Fibroblast of lung (primary cell): ENCODE results near the gene GATA3.

Source experiments
- EZH2 ChIP-seq: IDR thresholded peaks from 2 replicates; pipeline ENCODE4 v1.5.1; 2012; ENCODE audit warnings: low read length, control low read depth, mild to moderate bottlenecking; ENCODE audit errors: missing control alignments
- TF ChIP-seq, protein P1 (sequence below), 2 donors: IDR thresholded peaks in 1 of 2; conservative IDR thresholded peaks in 1 of 2; 1 replicate in 1 of 2; 2 replicates in 1 of 2; pipeline ENCODE4 v1.5.1; 2011 to 2012; ENCODE audit warnings: low read length in 2 of 2, control low read depth in 1 of 2, inconsistent platforms in 1 of 2, low read depth in 1 of 2, mild to moderate bottlenecking in 1 of 2

DNA sequence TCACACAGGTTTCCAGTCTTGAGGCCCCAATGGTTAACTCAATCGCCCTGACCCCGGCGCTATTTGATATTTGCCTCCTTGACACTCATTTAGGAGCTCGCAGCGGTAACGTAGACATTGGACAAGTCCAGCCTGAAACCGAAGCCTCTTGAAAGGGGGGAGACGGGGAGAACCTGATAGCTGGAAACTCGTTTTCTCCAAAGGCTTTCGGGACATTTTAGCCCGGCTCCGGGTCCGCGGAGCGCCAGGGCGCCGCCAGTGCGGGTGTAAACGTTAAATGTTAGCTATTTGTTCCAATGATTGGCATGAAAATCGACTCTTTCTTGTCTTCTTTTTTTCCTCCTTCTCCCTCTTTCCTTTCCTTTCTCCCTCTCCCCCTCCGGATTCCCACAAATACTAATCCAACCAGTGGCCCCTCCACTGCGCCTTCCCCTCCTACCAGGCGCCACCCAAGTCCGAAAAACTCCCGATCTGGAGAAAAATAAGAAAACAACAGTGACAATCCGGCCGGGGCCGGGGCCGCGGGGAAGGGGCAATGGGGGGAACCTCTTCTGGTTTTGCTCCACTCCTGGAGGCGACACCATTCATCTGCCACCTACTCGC lies 17.2 kb upstream of the GATA3 start:
- TF ChIP-seq, protein P1, sequence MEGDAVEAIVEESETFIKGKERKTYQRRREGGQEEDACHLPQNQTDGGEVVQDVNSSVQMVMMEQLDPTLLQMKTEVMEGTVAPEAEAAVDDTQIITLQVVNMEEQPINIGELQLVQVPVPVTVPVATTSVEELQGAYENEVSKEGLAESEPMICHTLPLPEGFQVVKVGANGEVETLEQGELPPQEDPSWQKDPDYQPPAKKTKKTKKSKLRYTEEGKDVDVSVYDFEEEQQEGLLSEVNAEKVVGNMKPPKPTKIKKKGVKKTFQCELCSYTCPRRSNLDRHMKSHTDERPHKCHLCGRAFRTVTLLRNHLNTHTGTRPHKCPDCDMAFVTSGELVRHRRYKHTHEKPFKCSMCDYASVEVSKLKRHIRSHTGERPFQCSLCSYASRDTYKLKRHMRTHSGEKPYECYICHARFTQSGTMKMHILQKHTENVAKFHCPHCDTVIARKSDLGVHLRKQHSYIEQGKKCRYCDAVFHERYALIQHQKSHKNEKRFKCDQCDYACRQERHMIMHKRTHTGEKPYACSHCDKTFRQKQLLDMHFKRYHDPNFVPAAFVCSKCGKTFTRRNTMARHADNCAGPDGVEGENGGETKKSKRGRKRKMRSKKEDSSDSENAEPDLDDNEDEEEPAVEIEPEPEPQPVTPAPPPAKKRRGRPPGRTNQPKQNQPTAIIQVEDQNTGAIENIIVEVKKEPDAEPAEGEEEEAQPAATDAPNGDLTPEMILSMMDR (conservative IDR thresholded peaks at IDR 0.05 in 1 of 2, IDR thresholded peaks at IDR 0.05 in 1 of 2; ENCODE audit: low read depth in 1 of 2, low read length in 2 of 2), result no peak
- TF ChIP-seq EZH2, result peak; percentile 67
